SK-N-SH (cell line): ENCODE measurements around the gene PHGDH. TPM values are rescaled to one million over a fixed set of nuclear protein-coding genes. Genes with fewer than 3 reads are reported as not detected.

Experiments
- CTCF ChIA-PET: fragments of 300-600, 350-600 bp; formaldehyde crosslinking; extraction: SDS; loops from one replicate; lab custom pipeline; 2021; lab: Yijun Ruan, JAX
- POLR2A ChIA-PET: fragments of 350-600 bp; sonication (Branson Sonifier 250); formaldehyde crosslinking; extraction: SDS; loops from one replicate; lab custom pipeline; 2020; ENCODE audit warnings: antibody characterized with exemption, inconsistent platforms; lab: Yijun Ruan, JAX
- DNase-seq: peaks from one replicate; pipeline ENCODE4 v3.0.0; 2012
- H2AFZ ChIP-seq: fragments of 200-600 bp; sonication (generic); 2 replicates; pipeline ENCODE4 v1.8.1; 2016; ENCODE audit warnings: antibody characterized with exemption, mild to moderate bottlenecking, low read depth
- H3F3A ChIP-seq: fragments of 200-600 bp; sonication (generic); replicated peaks from 2 replicates; pipeline ENCODE3; 2016; ENCODE audit warnings: antibody characterized with exemption, mild to moderate bottlenecking; ENCODE audit not compliant: insufficient read depth
- H3K27ac ChIP-seq, 2 experiments: fragments of 200-500 bp in 1 of 2; fragments of 200-600 bp in 1 of 2; sonication (Bioruptor generic) in 1 of 2; sonication (generic), shearing (Covaris generic) in 1 of 2; 2 replicates each; pipeline versions ENCODE4 v1.5.1 to v1.6.1; 2014 to 2016; ENCODE audit warnings: low read depth in 2 of 2, inconsistent platforms in 1 of 2, low read length in 1 of 2, mild to moderate bottlenecking in 1 of 2, mixed read lengths in 1 of 2
- H3K27me3 ChIP-seq: fragments of 200-600 bp; sonication (generic), shearing (Covaris generic); 2 replicates; pipeline ENCODE4 v1.6.1; 2016; ENCODE audit warnings: mixed run types; ENCODE audit not compliant: insufficient read depth
- H3K36me3 ChIP-seq, 2 experiments: fragments of 200-500 bp in 1 of 2; fragments of 200-600 bp in 1 of 2; sonication (Bioruptor generic) in 1 of 2; sonication (generic) in 1 of 2; replicated peaks in 1 of 2; 2 replicates each; pipeline versions ENCODE3 to v1.5.1; 2014 to 2016; ENCODE audit warnings: low read length in 1 of 2, mild to moderate bottlenecking in 1 of 2; ENCODE audit not compliant: insufficient read depth in 2 of 2, control insufficient read depth in 1 of 2
- H3K4me1 ChIP-seq, 2 experiments: fragments of 200-500 bp in 1 of 2; fragments of 200-600 bp in 1 of 2; sonication (Bioruptor generic) in 1 of 2; sonication (generic), shearing (Covaris generic) in 1 of 2; 2 replicates each; pipeline versions ENCODE4 v1.5.1 to v1.6.1; 2014 to 2016; ENCODE audit warnings: low read depth in 1 of 2, low read length in 1 of 2, mixed run types in 1 of 2; ENCODE audit not compliant: insufficient read depth in 2 of 2, control insufficient read depth in 1 of 2
- H3K4me2 ChIP-seq: fragments of 200-600 bp; sonication (generic), shearing (Covaris generic); 2 replicates; pipeline ENCODE4 v1.6.1; 2017; ENCODE audit warnings: mixed run types
- H3K4me3 ChIP-seq, 2 experiments: fragments of 200-500 bp in 1 of 2; fragments of 200-600 bp in 1 of 2; sonication (Bioruptor generic) in 1 of 2; sonication (generic), shearing (Covaris generic) in 1 of 2; 2 replicates each; pipeline versions ENCODE4 v1.5.1 to v1.8.1; 2014 to 2016; ENCODE audit warnings: low read depth in 2 of 2, inconsistent platforms in 1 of 2, low read length in 1 of 2, mild to moderate bottlenecking in 1 of 2, mixed read lengths in 1 of 2, moderate library complexity in 1 of 2
- H3K79me2 ChIP-seq: fragments of 200-600 bp; sonication (generic); 2 replicates; pipeline ENCODE4 v1.8.1; 2017; ENCODE audit warnings: mild to moderate bottlenecking; ENCODE audit not compliant: insufficient read depth
- H3K9ac ChIP-seq: fragments of 200-600 bp; sonication (generic); 2 replicates; pipeline ENCODE4 v1.6.1; 2017; ENCODE audit warnings: mixed run types
- H3K9me2 ChIP-seq: fragments of 200-600 bp; sonication (generic); 2 replicates; pipeline ENCODE4 v1.6.1; 2017; ENCODE audit warnings: mixed run types
- H3K9me3 ChIP-seq: fragments of 200-600 bp; sonication (generic); 2 replicates; pipeline ENCODE4 v1.6.1; 2017; ENCODE audit warnings: mixed run types, mild to moderate bottlenecking, moderate library complexity
- H4K20me1 ChIP-seq: fragments of 200-600 bp; sonication (generic); 2 replicates; pipeline ENCODE4 v1.6.1; 2017; ENCODE audit warnings: mild to moderate bottlenecking, mixed run types; ENCODE audit not compliant: insufficient read depth
- CHD2 ChIP-seq: fragments of 150-350 bp; IDR thresholded peaks from 2 replicates; pipeline ENCODE4 v1.6.1; 2018; ENCODE audit warnings: low read length; ENCODE audit not compliant: partially characterized antibody
- ELF1 ChIP-seq: IDR thresholded peaks from 2 replicates; pipeline ENCODE4 v1.4.0; 2012
- EP300 ChIP-seq, 2 experiments: IDR thresholded peaks; 2 replicates each; pipeline versions ENCODE4 v1.4.0 to v1.6.1; 2012; ENCODE audit warnings: borderline replicate concordance in 1 of 2, low read depth in 1 of 2, low read length in 1 of 2
- EZH2phosphoT487 ChIP-seq: fragments of 200-600 bp; sonication (generic); IDR thresholded peaks from 2 replicates; pipeline ENCODE4 v1.6.1; 2017; ENCODE audit warnings: low read depth, mixed run types, mild to moderate bottlenecking, antibody characterized with exemption, moderate library complexity, borderline replicate concordance
- FOSL2 ChIP-seq: IDR thresholded peaks from 2 replicates; pipeline ENCODE4 v1.4.0; 2012; ENCODE audit warnings: low read depth, mild to moderate bottlenecking, moderate library complexity, borderline replicate concordance
- GABPA ChIP-seq: IDR thresholded peaks from 2 replicates; pipeline ENCODE4 v1.4.0; 2012; ENCODE audit warnings: low read depth, mild to moderate bottlenecking
- JUND ChIP-seq: IDR thresholded peaks from 2 replicates; pipeline ENCODE4 v1.4.0; 2012
- MXI1 ChIP-seq: IDR thresholded peaks from 2 replicates; pipeline ENCODE4 v1.6.1; 2012; ENCODE audit warnings: mild to moderate bottlenecking, low read depth, low read length, improper control_type of control experiment
- NFIC ChIP-seq: IDR thresholded peaks from 2 replicates; pipeline ENCODE4 v1.4.0; 2012; ENCODE audit warnings: borderline replicate concordance
- RAD21 ChIP-seq: IDR thresholded peaks from 2 replicates; pipeline ENCODE4 v1.6.1; 2012; ENCODE audit warnings: mild to moderate bottlenecking, low read length
- SMC3 ChIP-seq: IDR thresholded peaks from 2 replicates; pipeline ENCODE4 v1.6.1; 2012; ENCODE audit warnings: low read depth, low read length, improper control_type of control experiment
- TAF1 ChIP-seq: IDR thresholded peaks from 2 replicates; pipeline ENCODE4 v1.6.1; 2012; ENCODE audit warnings: low read depth, mild to moderate bottlenecking, low read length, moderate library complexity, borderline replicate concordance
- TCF12 ChIP-seq: IDR thresholded peaks from 2 replicates; pipeline ENCODE4 v1.4.0; 2012
- YY1 ChIP-seq: IDR thresholded peaks from 2 replicates; pipeline ENCODE4 v1.4.0; 2012; ENCODE audit warnings: low read depth, mild to moderate bottlenecking
- WGBS: methylation state at CpG from one replicate; pipeline ENCODE4 v1.1.6; 2017; ENCODE audit warnings: low lambda C conversion rate; 5-methylcytosine and 5-hydroxymethylcytosine counted together
- polyA plus RNA-seq, 3 experiments: library from polyadenylated mRNA; depleted of rRNA; stranded (reverse); fragments of >200 nt; gene quantifications; 2 replicates each; pipeline ENCODE4 v1.2.3, GENCODE V29; 2012
- TF ChIP-seq, protein P1 (sequence below): fragments of 150-350 bp; IDR thresholded peaks from 2 replicates; pipeline ENCODE4 v1.6.1; 2016; ENCODE audit warnings: mild to moderate bottlenecking, low read depth, low read length
- TF ChIP-seq, protein P2 (sequence below): fragments of 200-600 bp; sonication (generic); IDR thresholded peaks from 2 replicates; pipeline ENCODE4 v1.6.1; 2017; ENCODE audit warnings: antibody characterized with exemption, mild to moderate bottlenecking, moderate library complexity
- TF ChIP-seq, protein P3 (sequence below): IDR thresholded peaks from 2 replicates; pipeline ENCODE4 v1.4.0; 2012; ENCODE audit warnings: low read depth
- TF ChIP-seq, protein P4 (sequence below): IDR thresholded peaks from 2 replicates; pipeline ENCODE4 v1.6.1; 2012; ENCODE audit warnings: mild to moderate bottlenecking, low read depth, low read length, moderate library complexity
- TF ChIP-seq, protein P5 (sequence below): fragments of 150-350 bp; IDR thresholded peaks from 2 replicates; pipeline ENCODE4 v1.6.1; 2017; ENCODE audit warnings: antibody characterized with exemption, low read length, low read depth, borderline replicate concordance

The PHGDH gene
- polyA plus RNA-seq, 1 of the 3 experiments (the other 2 are of a cell fraction) = 30.2 TPM

DNA sequence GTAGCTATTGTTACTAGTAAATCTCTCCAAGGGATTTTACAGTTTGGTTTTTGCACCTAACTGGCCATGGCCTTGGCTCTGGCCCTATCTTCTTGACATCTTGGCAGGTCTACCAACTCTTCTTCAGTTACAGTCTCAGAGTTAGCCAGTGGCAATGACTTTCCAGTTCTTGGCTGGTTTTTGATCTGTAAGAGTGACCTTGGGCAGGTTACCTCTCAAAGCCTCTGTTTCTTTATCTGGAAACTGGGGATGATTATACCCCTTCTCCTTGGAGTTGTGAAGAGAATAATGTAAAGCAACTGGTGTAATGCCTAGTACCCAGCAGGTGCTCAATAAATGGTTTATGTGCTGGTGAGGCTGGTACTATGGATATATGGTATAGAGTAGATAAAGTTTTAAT is 6.7 kb downstream of the PHGDH start:
- no peak for DNase-seq
- peaks cover 1% of the 10 kb centered on the region for H3F3A ChIP-seq
- peaks cover 16% of the 10 kb centered on the region; the same call in 1 of the 2 replicates for H4K20me1 ChIP-seq
- ChIA-PET CTCF (interaction anchor here (1.4 kb wide), 1 partner anchor 26 kb away, joined by 4 read pairs; no protein-coding TSS in a partner anchor), POLR2A (no interaction called here)
- H3K9me2 ChIP-seq = no peaks in the 10 kb centered on the region
- H3K36me3 ChIP-seq = peaks cover 3 to 20% of the 10 kb centered on the region in 2 experiments
- peaks cover 31% of the 10 kb centered on the region for H3K79me2 ChIP-seq
- no peaks in the 10 kb centered on the region for H3K9me3 ChIP-seq
- H3K4me2 ChIP-seq = no peak overlapping the region
- no peak overlapping the region for H2AFZ ChIP-seq
- no peak overlapping the region for H3K9ac ChIP-seq
- TF ChIP-seq TCF12 = no peak
- TF ChIP-seq, protein P1, sequence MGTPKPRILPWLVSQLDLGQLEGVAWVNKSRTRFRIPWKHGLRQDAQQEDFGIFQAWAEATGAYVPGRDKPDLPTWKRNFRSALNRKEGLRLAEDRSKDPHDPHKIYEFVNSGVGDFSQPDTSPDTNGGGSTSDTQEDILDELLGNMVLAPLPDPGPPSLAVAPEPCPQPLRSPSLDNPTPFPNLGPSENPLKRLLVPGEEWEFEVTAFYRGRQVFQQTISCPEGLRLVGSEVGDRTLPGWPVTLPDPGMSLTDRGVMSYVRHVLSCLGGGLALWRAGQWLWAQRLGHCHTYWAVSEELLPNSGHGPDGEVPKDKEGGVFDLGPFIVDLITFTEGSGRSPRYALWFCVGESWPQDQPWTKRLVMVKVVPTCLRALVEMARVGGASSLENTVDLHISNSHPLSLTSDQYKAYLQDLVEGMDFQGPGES = no peak
- no peak for TF ChIP-seq SMC3
- TF ChIP-seq JUND = no peak
- TF ChIP-seq NFIC = no peak
- TF ChIP-seq MXI1 = no peak
- TF ChIP-seq EP300 (IDR thresholded peaks at IDR 0.05; ENCODE audit: borderline replicate concordance in 1 of 2, low read depth in 1 of 2, low read length in 1 of 2) = no peak
- TF ChIP-seq, protein P2, sequence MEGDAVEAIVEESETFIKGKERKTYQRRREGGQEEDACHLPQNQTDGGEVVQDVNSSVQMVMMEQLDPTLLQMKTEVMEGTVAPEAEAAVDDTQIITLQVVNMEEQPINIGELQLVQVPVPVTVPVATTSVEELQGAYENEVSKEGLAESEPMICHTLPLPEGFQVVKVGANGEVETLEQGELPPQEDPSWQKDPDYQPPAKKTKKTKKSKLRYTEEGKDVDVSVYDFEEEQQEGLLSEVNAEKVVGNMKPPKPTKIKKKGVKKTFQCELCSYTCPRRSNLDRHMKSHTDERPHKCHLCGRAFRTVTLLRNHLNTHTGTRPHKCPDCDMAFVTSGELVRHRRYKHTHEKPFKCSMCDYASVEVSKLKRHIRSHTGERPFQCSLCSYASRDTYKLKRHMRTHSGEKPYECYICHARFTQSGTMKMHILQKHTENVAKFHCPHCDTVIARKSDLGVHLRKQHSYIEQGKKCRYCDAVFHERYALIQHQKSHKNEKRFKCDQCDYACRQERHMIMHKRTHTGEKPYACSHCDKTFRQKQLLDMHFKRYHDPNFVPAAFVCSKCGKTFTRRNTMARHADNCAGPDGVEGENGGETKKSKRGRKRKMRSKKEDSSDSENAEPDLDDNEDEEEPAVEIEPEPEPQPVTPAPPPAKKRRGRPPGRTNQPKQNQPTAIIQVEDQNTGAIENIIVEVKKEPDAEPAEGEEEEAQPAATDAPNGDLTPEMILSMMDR = no peak
- TF ChIP-seq FOSL2 = no peak
- no peak overlapping the region for H3K27ac ChIP-seq
- H3K4me1 ChIP-seq = peaks cover 12 to 19% of the 10 kb centered on the region in 2 experiments; a peak in 1 of 4 replicates
- no peak overlapping the region for H3K4me3 ChIP-seq
- H3K27me3 ChIP-seq = no peaks in the 10 kb centered on the region

DNA sequence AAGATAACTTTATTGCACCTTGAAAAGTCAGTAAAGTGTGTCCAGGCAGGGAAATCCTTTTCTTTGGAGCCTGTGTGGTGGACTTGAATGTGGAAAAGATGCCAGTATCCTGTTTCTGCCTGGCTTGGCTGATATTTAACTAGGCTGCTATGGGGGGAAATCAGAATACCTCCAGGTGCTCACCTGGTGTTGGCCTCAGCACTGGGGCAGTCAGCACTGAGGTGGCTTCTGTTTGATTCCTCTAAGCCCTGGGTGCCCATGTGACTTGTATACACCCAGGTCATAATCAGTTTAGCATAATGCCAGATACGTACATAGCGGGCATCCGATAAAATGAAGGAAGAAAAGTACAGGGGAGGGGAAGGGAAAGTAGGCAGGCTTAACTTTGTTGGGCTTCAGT is 7.2 kb downstream of the PHGDH start:
- Histone ChIP-seq H3K9ac (no peak overlapping the region), H4K20me1 (peaks cover 16% of the 10 kb centered on the region; the same call in 1 of the 2 replicates), H3K36me3 (peaks cover 5 to 26% of the 10 kb centered on the region in 2 experiments), H3K27ac (no peak overlapping the region), H2AFZ (no peak overlapping the region), H3F3A (no peaks in the 10 kb centered on the region), H3K4me1 (peaks cover 11 to 13% of the 10 kb centered on the region in 2 experiments; a peak in 1 of 4 replicates), H3K4me2 (no peak overlapping the region), H3K27me3 (no peaks in the 10 kb centered on the region), H3K79me2 (peaks cover 26% of the 10 kb centered on the region), H3K9me2 (no peaks in the 10 kb centered on the region), H3K9me3 (no peaks in the 10 kb centered on the region), H3K4me3 (no peak overlapping the region)
- 90% methylated on average over 3 of the region's 3 CpGs for WGBS
- POLR2A ChIA-PET = no interaction called here
- DNase-seq = no peak
- CTCF ChIA-PET = interaction anchor here (0.8 to 1.3 kb wide), 2 partner anchors 10 to 61 kb away, joined by 3 read pairs; no protein-coding TSS in a partner anchor
- TF ChIP-seq, protein P3, sequence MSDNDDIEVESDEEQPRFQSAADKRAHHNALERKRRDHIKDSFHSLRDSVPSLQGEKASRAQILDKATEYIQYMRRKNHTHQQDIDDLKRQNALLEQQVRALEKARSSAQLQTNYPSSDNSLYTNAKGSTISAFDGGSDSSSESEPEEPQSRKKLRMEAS = no peak
- TF ChIP-seq GABPA (no peak), CHD2 (no peak), TCF12 (no peak), RAD21 (no peak), ELF1 (no peak), FOSL2 (no peak), YY1 (no peak), NFIC (no peak), TAF1 (no peak), SMC3 (no peak), EZH2phosphoT487 (no peak), JUND (no peak)
- TF ChIP-seq, protein P1 = no peak
- TF ChIP-seq, protein P4, sequence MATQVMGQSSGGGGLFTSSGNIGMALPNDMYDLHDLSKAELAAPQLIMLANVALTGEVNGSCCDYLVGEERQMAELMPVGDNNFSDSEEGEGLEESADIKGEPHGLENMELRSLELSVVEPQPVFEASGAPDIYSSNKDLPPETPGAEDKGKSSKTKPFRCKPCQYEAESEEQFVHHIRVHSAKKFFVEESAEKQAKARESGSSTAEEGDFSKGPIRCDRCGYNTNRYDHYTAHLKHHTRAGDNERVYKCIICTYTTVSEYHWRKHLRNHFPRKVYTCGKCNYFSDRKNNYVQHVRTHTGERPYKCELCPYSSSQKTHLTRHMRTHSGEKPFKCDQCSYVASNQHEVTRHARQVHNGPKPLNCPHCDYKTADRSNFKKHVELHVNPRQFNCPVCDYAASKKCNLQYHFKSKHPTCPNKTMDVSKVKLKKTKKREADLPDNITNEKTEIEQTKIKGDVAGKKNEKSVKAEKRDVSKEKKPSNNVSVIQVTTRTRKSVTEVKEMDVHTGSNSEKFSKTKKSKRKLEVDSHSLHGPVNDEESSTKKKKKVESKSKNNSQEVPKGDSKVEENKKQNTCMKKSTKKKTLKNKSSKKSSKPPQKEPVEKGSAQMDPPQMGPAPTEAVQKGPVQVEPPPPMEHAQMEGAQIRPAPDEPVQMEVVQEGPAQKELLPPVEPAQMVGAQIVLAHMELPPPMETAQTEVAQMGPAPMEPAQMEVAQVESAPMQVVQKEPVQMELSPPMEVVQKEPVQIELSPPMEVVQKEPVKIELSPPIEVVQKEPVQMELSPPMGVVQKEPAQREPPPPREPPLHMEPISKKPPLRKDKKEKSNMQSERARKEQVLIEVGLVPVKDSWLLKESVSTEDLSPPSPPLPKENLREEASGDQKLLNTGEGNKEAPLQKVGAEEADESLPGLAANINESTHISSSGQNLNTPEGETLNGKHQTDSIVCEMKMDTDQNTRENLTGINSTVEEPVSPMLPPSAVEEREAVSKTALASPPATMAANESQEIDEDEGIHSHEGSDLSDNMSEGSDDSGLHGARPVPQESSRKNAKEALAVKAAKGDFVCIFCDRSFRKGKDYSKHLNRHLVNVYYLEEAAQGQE = no peak
- TF ChIP-seq, protein P5, sequence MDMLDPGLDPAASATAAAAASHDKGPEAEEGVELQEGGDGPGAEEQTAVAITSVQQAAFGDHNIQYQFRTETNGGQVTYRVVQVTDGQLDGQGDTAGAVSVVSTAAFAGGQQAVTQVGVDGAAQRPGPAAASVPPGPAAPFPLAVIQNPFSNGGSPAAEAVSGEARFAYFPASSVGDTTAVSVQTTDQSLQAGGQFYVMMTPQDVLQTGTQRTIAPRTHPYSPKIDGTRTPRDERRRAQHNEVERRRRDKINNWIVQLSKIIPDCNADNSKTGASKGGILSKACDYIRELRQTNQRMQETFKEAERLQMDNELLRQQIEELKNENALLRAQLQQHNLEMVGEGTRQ = no peak
